Epithelial cell of umbilical artery (primary cell): ENCODE data around the gene CGB3. TPM values are rescaled to one million over a fixed set of nuclear protein-coding genes. Genes with fewer than 3 reads are reported as not detected.

ENCODE experiments used
- total RNA-seq: library from RNA; depleted of rRNA; stranded (reverse); fragments of >200 nt; gene quantifications from 2 replicates; pipeline ENCODE4 v1.2.3, GENCODE V29; 2014

CGB3 gene
- total RNA-seq: not detected in 2 replicates

GRCh38 chr19:49024233-49024632 lies at the start of gene CGB3:
TSS of gene CGB3 (minus strand) at chr19:49024333. CDS start at chr19:49023971, 362 bp downstream.

GRCh38 chr19:49064768-49065611 lies 40.9 kb upstream of the CGB3 start, which contains the start of gene NTF4:
TSS of gene NTF4 (minus strand) at chr19:49064818. CDS start at chr19:49061997, 2,821 bp downstream.

GRCh38 chr19:49057636-49058234 lies 33.6 kb upstream of the CGB3 start, which contains the start of gene CGB7:
TSS of gene CGB7 (minus strand) at chr19:49057749. CDS start at chr19:49055375, 2,374 bp downstream.

GRCh38 chr19:49049011-49049410 lies 24.9 kb upstream of the CGB3 start, which contains the start of gene CGB8:
TSS of gene CGB8 (minus strand) at chr19:49049111. CDS start at chr19:49048739, 372 bp downstream.

GRCh38 chr19:49043548-49043947 lies 19.4 kb upstream of the CGB3 start, which contains the start of gene CGB5:
TSS of gene CGB5 (plus strand) at chr19:49043848. CDS start at chr19:49044210, 362 bp downstream.

GRCh38 chr19:49036815-49037214 lies 12.7 kb upstream of the CGB3 start, which contains the start of gene CGB1:
TSS of gene CGB1 (minus strand) at chr19:49036895. CDS start at chr19:49036711, 184 bp downstream.

GRCh38 chr19:49031642-49032301 lies 7.6 kb upstream of the CGB3 start, which contains the start of gene CGB2:
TSS of gene CGB2 (plus strand) at chr19:49031890. CDS start at chr19:49032096, 206 bp downstream.

GRCh38 chr19:49017041-49017665 lies 7.0 kb downstream of the CGB3 start, which contains the start of gene LHB:
TSS of gene LHB (minus strand) at chr19:49017091. CDS start at chr19:49017081, 10 bp downstream.

GRCh38 chr19:48993175-48994034 lies 30.7 kb downstream of the CGB3 start, which contains the start of the genes GYS1 and RUVBL2:
TSS of gene GYS1 (minus strand) at chr19:48993309. CDS start at chr19:48993112, 197 bp downstream.
TSS of gene RUVBL2 (plus strand) at chr19:48993887. CDS start at chr19:48993912, 25 bp downstream.

Other genes starting within 250 kb of the CGB3 start
- gene BCAT2, start 213.3 kb downstream of the CGB3 start, total RNA-seq: 47.4 TPM in 2 replicates
- 5.8 and 13.2 TPM in 2 replicates for gene HSD17B14, start 187.8 kb downstream of the CGB3 start, total RNA-seq
- 1.9 and 2.7 TPM in 2 replicates for gene PLEKHA4, start 155.7 kb downstream of the CGB3 start, total RNA-seq
- gene PPP1R15A, start 151.9 kb downstream of the CGB3 start, total RNA-seq: 24.4 and 27.2 TPM in 2 replicates
- gene TULP2, start 125.6 kb downstream of the CGB3 start, total RNA-seq: 0.32 TPM in 1 of 2 replicates, not detected in the other
- gene NUCB1, start 124.0 kb downstream of the CGB3 start, total RNA-seq: 86.9 and 92.9 TPM in 2 replicates
- not detected in 2 replicates for gene DHDH, start 90.6 kb downstream of the CGB3 start, total RNA-seq
- gene BAX, start 69.5 kb downstream of the CGB3 start, total RNA-seq: 137 and 154 TPM in 2 replicates
- 777 and 969 TPM in 2 replicates for gene FTL, start 59.0 kb downstream of the CGB3 start, total RNA-seq
- gene GYS1, start 31.0 kb downstream of the CGB3 start, total RNA-seq: 22.9 and 25.3 TPM in 2 replicates
- gene RUVBL2, start 30.4 kb downstream of the CGB3 start, total RNA-seq: 364 and 391 TPM in 2 replicates
- gene LHB, start 7.2 kb downstream of the CGB3 start, total RNA-seq: not detected in 2 replicates
- 0.46 TPM in 1 of 2 replicates, not detected in the other for gene CGB2, start 7.6 kb upstream of the CGB3 start, total RNA-seq
- gene CGB1, start 12.6 kb upstream of the CGB3 start, total RNA-seq: not detected in 2 replicates
- 0.65 TPM in 1 of 2 replicates, not detected in the other for gene CGB5, start 19.5 kb upstream of the CGB3 start, total RNA-seq
- gene CGB8, start 24.8 kb upstream of the CGB3 start, total RNA-seq: not detected in 2 replicates
- under 0.01 and 0.30 TPM in 2 replicates for gene CGB7, start 33.4 kb upstream of the CGB3 start, total RNA-seq
- not detected in 2 replicates for gene NTF4, start 40.5 kb upstream of the CGB3 start, total RNA-seq
- not detected in 2 replicates for gene KCNA7, start 48.4 kb upstream of the CGB3 start, total RNA-seq
- gene SNRNP70, start 61.1 kb upstream of the CGB3 start, total RNA-seq: 126 and 150 TPM in 2 replicates
- gene LIN7B, start 90.0 kb upstream of the CGB3 start, total RNA-seq: 1.5 and 3.9 TPM in 2 replicates
- gene C19orf73, start 94.8 kb upstream of the CGB3 start, total RNA-seq: 0.32 and 0.76 TPM in 2 replicates
- 4.9 and 5.3 TPM in 2 replicates for gene PPFIA3, start 95.2 kb upstream of the CGB3 start, total RNA-seq
- not detected in 2 replicates for gene HRC, start 131.1 kb upstream of the CGB3 start, total RNA-seq
- 11.2 and 12.3 TPM in 2 replicates for gene TRPM4, start 133.5 kb upstream of the CGB3 start, total RNA-seq